ENCODE results near the gene AHI1. TPM values are rescaled to one million over a fixed set of nuclear protein-coding genes. Genes with fewer than 3 reads are reported as not detected.
A peak's percentile ranks its signal among the peaks of the same experiment; 100 is the strongest.

Gene AHI1
- total RNA-seq, 3 donors from 2014 or later: 17.7 to 34.7 (median 26.5) TPM

DNA sequence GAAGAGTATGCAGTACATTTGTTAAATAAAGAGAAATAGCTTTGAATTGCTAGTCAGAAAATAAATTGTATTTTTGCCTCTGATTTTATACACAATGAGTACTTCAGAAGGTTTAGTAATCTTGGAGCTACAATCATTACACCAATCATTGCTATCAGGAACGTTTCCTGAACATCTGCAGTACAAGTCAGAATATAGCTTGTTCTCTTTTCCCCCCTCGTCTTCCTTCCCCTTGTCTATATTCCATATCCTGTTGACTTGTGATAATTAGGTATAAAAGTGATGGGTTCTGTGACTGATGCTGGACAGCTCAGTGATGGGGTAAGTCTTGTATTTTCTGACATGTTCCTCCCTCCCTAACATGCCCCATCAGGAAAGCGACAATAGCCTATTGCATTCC is 94.0 kb downstream of the AHI1 start:
- intact Hi-C loops (cut with DNase I, micrococcal nuclease): no loop called here
- Histone ChIP-seq H3K4me1 (ENCODE audit: low read depth) (no peaks in the 10 kb centered on the region), H3K4me3 (no peak overlapping the region), H3K36me3 (ENCODE audit: low read depth) (no peaks in the 10 kb centered on the region), H3K9me3 (no peaks in the 10 kb centered on the region)
- DNase-seq (no peak), ATAC-seq (no peak)
- TF ChIP-seq, protein P1, sequence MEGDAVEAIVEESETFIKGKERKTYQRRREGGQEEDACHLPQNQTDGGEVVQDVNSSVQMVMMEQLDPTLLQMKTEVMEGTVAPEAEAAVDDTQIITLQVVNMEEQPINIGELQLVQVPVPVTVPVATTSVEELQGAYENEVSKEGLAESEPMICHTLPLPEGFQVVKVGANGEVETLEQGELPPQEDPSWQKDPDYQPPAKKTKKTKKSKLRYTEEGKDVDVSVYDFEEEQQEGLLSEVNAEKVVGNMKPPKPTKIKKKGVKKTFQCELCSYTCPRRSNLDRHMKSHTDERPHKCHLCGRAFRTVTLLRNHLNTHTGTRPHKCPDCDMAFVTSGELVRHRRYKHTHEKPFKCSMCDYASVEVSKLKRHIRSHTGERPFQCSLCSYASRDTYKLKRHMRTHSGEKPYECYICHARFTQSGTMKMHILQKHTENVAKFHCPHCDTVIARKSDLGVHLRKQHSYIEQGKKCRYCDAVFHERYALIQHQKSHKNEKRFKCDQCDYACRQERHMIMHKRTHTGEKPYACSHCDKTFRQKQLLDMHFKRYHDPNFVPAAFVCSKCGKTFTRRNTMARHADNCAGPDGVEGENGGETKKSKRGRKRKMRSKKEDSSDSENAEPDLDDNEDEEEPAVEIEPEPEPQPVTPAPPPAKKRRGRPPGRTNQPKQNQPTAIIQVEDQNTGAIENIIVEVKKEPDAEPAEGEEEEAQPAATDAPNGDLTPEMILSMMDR (IDR thresholded peaks at IDR 0.05): no peak

DNA sequence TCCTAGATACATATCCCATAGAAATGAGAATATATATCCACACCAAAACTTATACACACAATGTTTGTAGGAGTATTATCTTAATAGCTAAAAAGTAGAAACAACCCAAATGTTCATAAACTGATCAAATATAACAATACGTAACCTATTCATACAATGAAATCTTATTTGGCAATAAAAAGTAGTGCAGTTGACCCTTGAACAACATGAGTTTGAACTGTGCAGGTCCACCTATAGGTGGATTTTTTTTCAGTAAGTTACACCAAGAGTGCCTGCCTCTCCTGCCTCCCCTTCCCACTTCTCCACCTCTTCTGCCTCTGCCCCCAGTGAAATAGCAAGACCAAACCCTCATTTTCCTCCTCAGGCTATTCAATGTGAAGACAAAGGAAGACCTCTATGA is 95.2 kb downstream of the AHI1 start:
- H3K36me3 ChIP-seq (ENCODE audit: low read depth): no peaks in the 10 kb centered on the region

DNA sequence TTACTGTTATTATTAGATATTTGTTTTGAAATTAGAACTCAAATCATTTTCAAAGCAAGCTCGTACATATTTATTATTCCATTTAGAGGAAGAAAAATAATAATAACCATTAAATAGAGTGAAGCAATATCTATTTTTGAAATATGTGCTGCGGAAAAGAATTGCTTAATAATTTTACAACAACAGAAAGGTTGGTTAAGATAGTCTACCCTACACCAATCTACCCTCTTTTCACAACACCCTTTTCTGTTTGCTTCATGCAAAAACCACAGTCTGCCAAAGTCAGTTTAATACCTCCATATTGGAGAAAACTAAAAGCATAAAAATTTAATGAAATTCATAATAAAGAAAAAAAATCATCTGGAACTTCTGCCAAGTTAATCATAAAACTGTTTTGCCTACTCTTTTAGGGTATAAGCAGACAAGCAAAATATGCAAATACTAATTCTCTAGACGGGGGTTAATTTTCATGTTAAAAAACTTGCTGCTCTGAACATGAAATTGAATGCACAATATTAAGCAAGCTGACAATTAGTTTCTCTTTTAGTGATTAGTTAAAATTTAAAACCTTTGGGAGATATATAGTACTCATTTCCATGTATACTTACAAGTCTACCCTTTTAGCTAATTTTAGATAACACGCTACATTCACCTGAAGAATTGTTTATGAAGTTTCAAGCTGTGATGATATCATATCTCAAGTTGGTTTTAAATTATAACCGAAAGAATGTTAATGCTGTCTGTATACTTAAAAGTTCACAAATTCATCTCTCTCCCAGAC is 100.2 kb downstream of the AHI1 start:
- ATAC-seq (no peak), DNase-seq (no peak)
- Histone ChIP-seq H3K4me3 (no peak overlapping the region), H3K36me3 (ENCODE audit: low read depth) (no peaks in the 10 kb centered on the region), H3K9me3 (no peaks in the 10 kb centered on the region), H3K4me1 (ENCODE audit: low read depth) (no peaks in the 10 kb centered on the region)
- TF ChIP-seq, protein P1 (IDR thresholded peaks at IDR 0.05): no peak
- intact Hi-C loops (cut with DNase I, micrococcal nuclease): no loop called here

More for the DNA sequence above, 95.2 kb downstream of the AHI1 start:
- TF ChIP-seq, protein P1 (IDR thresholded peaks at IDR 0.05): no peak
- intact Hi-C loops (cut with DNase I, micrococcal nuclease): no loop called here
- Histone ChIP-seq H3K9me3 (no peaks in the 10 kb centered on the region), H3K4me1 (ENCODE audit: low read depth) (no peaks in the 10 kb centered on the region), H3K4me3 (no peak overlapping the region)
- DNase-seq: no peak
- ATAC-seq: peak; percentile 59

DNA sequence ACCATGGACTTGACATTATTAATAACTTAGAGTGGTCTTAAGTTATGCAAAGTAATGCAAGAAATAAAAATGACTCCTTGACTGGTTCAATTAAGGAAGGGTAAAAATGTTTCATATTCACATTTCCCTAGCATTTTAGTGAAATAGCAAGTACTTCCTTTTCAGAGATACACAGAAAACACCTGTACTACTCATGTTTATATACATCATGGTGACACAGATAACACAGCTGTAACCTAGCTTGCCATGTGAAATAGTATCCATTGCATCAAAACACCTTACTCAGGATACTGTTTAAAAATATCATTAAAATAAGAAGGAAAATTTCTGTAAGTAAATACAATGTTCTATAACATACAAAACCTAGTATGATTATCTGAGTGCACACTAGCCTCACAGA is 102.4 kb downstream of the AHI1 start:
- no peaks in the 10 kb centered on the region for H3K36me3 ChIP-seq (ENCODE audit: low read depth)
- TF ChIP-seq, protein P1 (IDR thresholded peaks at IDR 0.05): no peak
- no peaks in the 10 kb centered on the region for H3K4me1 ChIP-seq (ENCODE audit: low read depth)
- H3K9me3 ChIP-seq: no peaks in the 10 kb centered on the region
- intact Hi-C loops (cut with DNase I, micrococcal nuclease): no loop called here
- DNase-seq: no peak
- no peak overlapping the region for H3K4me3 ChIP-seq
- ATAC-seq: no peak

DNA sequence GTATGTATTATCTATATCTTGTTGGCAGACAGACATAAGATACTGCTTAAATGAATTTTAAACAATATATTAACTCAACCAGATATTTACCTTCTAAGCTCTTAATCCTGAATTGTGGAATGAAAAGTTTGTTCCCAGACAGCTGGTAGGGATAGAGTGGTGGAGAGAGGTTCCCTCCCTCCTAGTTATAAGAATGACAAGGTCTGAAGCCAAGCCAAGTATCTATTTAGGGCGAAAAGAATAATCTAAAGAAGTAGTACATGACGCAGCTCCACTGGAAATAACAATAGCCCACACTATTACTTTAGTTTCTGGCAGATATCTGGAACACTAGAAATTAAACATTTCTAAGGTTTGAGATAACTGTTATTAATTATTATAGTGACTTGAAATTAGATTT is 104.3 kb downstream of the AHI1 start:
- H3K4me1 ChIP-seq (ENCODE audit: low read depth): no peaks in the 10 kb centered on the region
- TF ChIP-seq, protein P1 (IDR thresholded peaks at IDR 0.05): no peak

More for the DNA sequence above, 104.3 kb downstream of the AHI1 start:
- H3K36me3 ChIP-seq (ENCODE audit: low read depth): no peaks in the 10 kb centered on the region
- no peaks in the 10 kb centered on the region for H3K9me3 ChIP-seq
- intact Hi-C loops (cut with DNase I, micrococcal nuclease): no loop called here
- ATAC-seq (no peak), DNase-seq (no peak)
- H3K4me3 ChIP-seq: no peak overlapping the region

All from mucosa of descending colon (tissue), 3 donors.